Thyroid gland (tissue), 4 donors: ENCODE measurements around the gene SLC25A29.

Experiments used
- CTCF ChIP-seq, 6 experiments: fragments of 200-600 bp in 3 of 6; fragments of 450-650 bp in 3 of 6; sonication (generic) in 3 of 6; IDR thresholded peaks; one replicate each; pipeline ENCODE4 v1.5.1; 2016 to 2019; ENCODE audit warnings: antibody characterized with exemption in 6 of 6, mild to moderate bottlenecking in 2 of 6, inconsistent platforms in 1 of 6, moderate library complexity in 1 of 6
- POLR2A ChIP-seq, 2 donors: fragments of 450-650 bp; IDR thresholded peaks; one replicate each; pipeline ENCODE4 v1.6.1; 2017; ENCODE audit warnings: antibody characterized with exemption in 2 of 2, mild to moderate bottlenecking in 2 of 2, moderate library complexity in 1 of 2

DNA sequence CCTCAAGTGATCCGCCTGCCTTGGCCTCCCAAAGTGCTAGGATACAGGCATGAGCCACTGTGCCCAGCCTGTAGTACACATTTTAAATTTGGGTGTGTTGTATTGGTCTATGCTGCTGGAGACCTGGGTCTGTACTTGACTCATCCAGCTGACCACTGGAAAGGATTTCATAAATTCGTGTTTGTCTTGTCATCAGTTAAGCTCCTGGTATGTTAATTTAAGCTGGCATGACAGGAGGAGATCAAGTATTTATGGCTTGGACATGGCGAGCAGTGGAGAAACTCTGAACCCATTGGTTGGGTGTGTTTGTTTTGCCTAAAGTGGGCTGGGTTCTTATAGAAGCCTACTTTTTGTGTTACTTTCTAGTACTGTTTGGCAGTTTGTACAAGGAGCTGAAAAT is 43.1 kb downstream of the SLC25A29 start:
- TF ChIP-seq CTCF (IDR thresholded peaks at IDR 0.05) (no peak), POLR2A (IDR thresholded peaks at IDR 0.05) (no peak)
